Right lobe of liver (tissue), 6 donors: ENCODE data around the gene SLN. TPM values are rescaled to one million over a fixed set of nuclear protein-coding genes. Genes with fewer than 3 reads are reported as not detected.

Source experiments
- ATAC-seq, 4 donors: fragments of 200-7000 bp; cut with Tn5 transposase; one replicate each; pipeline ENCODE4 v1.9.1; 2020; ENCODE audit warnings: mild to moderate bottlenecking in 4 of 4, moderate library complexity in 4 of 4
- DNase-seq, 3 donors: peaks; one replicate each; pipeline ENCODE4 v3.0.0-alpha.2; 2020
- H3K27ac ChIP-seq, 3 donors: fragments of 200-600 bp; one replicate each; pipeline ENCODE4 v1.8.0; 2022
- H3K27me3 ChIP-seq, 2 donors: fragments of 200-600 bp; one replicate each; pipeline ENCODE4 v1.8.0; 2022
- H3K36me3 ChIP-seq, 4 donors: fragments of 200-600 bp; sonication (generic) in 1 of 4; one replicate each; pipeline versions ENCODE4 v1.5.1 to v1.8.0; 2017 to 2022; ENCODE audit warnings: control low read depth in 1 of 4
- H3K4me1 ChIP-seq, 4 donors: fragments of 200-600 bp; sonication (generic) in 1 of 4; one replicate each; pipeline versions ENCODE4 v1.5.1 to v1.8.0; 2017 to 2022; ENCODE audit warnings: control low read depth in 1 of 4
- H3K4me3 ChIP-seq, 3 donors: fragments of 200-600 bp; one replicate each; pipeline ENCODE4 v1.8.0; 2022
- H3K9me3 ChIP-seq, 4 donors: fragments of 200-600 bp; sonication (generic) in 1 of 4; one replicate each; pipeline versions ENCODE4 v1.5.1 to v1.8.0; 2017 to 2022; ENCODE audit warnings: control low read depth in 1 of 4
- CTCF ChIP-seq, 4 donors: fragments of 200-600 bp in 3 of 4; fragments of 450-650 bp in 1 of 4; IDR thresholded peaks; one replicate each; pipeline versions ENCODE4 v1.5.1 to v1.8.0; 2016 to 2022; ENCODE audit warnings: antibody characterized with exemption in 4 of 4, mild to moderate bottlenecking in 2 of 4
- POLR2A ChIP-seq: fragments of 450-650 bp; IDR thresholded peaks from one replicate; pipeline ENCODE4 v1.6.1; 2017; ENCODE audit warnings: antibody characterized with exemption, mild to moderate bottlenecking
- WGBS: methylation state at CpG from one replicate; pipeline ENCODE4 v1.1.6; 2018; ENCODE audit warnings: low coverage, low lambda C conversion rate; ENCODE audit not compliant: insufficient coverage; ENCODE audit errors: missing lambda C conversion rate; 5-methylcytosine and 5-hydroxymethylcytosine counted together
- intact Hi-C, 2 donors: fragments of 100-400 bp; cut with DNase I; formaldehyde crosslinking; loops; one replicate each; pipeline versions ENCODE4 v1.11.2 to v1.14.1; 2022
- total RNA-seq, 6 experiments: library from RNA; depleted of rRNA in 2 of 6; stranded (reverse); fragments of >200 nt in 2 of 6; fragmentation: NEBNext Ultra II Directional in 3 of 6; extraction: Animal tissue kit (Norgen Biotek cat#: 25700) in 3 of 6; gene quantifications; one replicate each; pipeline versions ENCODE4 v1.1.0 to v1.2.4, GENCODE V29; 2016 to 2023
- donor health status: DM: no; HTN: yes; CAD: no.
- donor health status: DM: no; HTN: no; CAD: no.
- donor health status: DM: no; HTN: no; CAD: no.
- donor health status: DM: no; HTN: yes; CAD: no.
- donor health status: DM: no; HTN: yes; CAD: no.

Gene SLN
- total RNA-seq, 6 experiments from 2014 or later = 0.55 to 5.3 (median 0.66) TPM; not detected in 2

GRCh38 chr11:107710301-107710700 is 1.6 kb downstream of the SLN start:
- TF ChIP-seq POLR2A (no peak), CTCF (IDR thresholded peaks at IDR 0.05) (no peak)
- ATAC-seq = no peak
- whole genome bisulfite sequencing = 90% methylated on average over 1 of the region's 1 CpG

GRCh38 chr11:107708792-107709191 is 3.1 kb downstream of the SLN start:
- no peak overlapping the region for H3K4me3 ChIP-seq
- no peak for DNase-seq
- H3K27ac ChIP-seq = no peak overlapping the region
- H3K9me3 ChIP-seq = no peaks in the 10 kb centered on the region
- no peak for ATAC-seq
- WGBS = 44% methylated on average over 3 of the region's 3 CpGs
- intact Hi-C loops = no loop called here
- TF ChIP-seq POLR2A (no peak), CTCF (IDR thresholded peaks at IDR 0.05) (no peak)
- H3K36me3 ChIP-seq = no peaks in the 10 kb centered on the region
- no peaks in the 10 kb centered on the region for H3K27me3 ChIP-seq
- no peaks in the 10 kb centered on the region for H3K4me1 ChIP-seq

More at GRCh38 chr11:107710301-107710700, 1.6 kb downstream of the SLN start:
- Histone ChIP-seq H3K36me3 (no peaks in the 10 kb centered on the region), H3K4me3 (no peak overlapping the region), H3K9me3 (no peaks in the 10 kb centered on the region), H3K27ac (no peak overlapping the region), H3K27me3 (no peaks in the 10 kb centered on the region), H3K4me1 (no peaks in the 10 kb centered on the region)
- no peak for DNase-seq
- intact Hi-C loops = no loop called here

- no peaks in the 10 kb centered on the region for H3K4me1 ChIP-seq
- ATAC-seq (no peak), DNase-seq (no peak)
- no peaks in the 10 kb centered on the region for H3K36me3 ChIP-seq
- H3K4me3 ChIP-seq = no peak overlapping the region
- no peaks in the 10 kb centered on the region for H3K27me3 ChIP-seq
- whole genome bisulfite sequencing = 22% methylated on average over 4 of the region's 4 CpGs
- no peaks in the 10 kb centered on the region for H3K9me3 ChIP-seq
- intact Hi-C loops = no loop called here
- TF ChIP-seq CTCF (IDR thresholded peaks at IDR 0.05) = no peak
- TF ChIP-seq POLR2A = no peak
- H3K27ac ChIP-seq = no peak overlapping the region
Measured at GRCh38 chr11:107707807-107708206, 4.0 kb downstream of the SLN start.

GRCh38 chr11:107707215-107707671 is 4.6 kb downstream of the SLN start:
- intact Hi-C loops = no loop called here
- no peak for TF ChIP-seq POLR2A
- TF ChIP-seq CTCF (IDR thresholded peaks at IDR 0.05) = no peak

GRCh38 chr11:107706531-107706930 is 5.3 kb downstream of the SLN start:
- Histone ChIP-seq H3K27me3 (no peaks in the 10 kb centered on the region), H3K27ac (no peak overlapping the region), H3K4me3 (no peak overlapping the region), H3K9me3 (no peaks in the 10 kb centered on the region), H3K4me1 (no peaks in the 10 kb centered on the region), H3K36me3 (no peaks in the 10 kb centered on the region)
- intact Hi-C loops = no loop called here
- no peak for DNase-seq
- no peak for TF ChIP-seq POLR2A
- 29% methylated on average over 2 of the region's 2 CpGs for WGBS
- ATAC-seq = no peak

More at GRCh38 chr11:107707215-107707671, 4.6 kb downstream of the SLN start:
- no peaks in the 10 kb centered on the region for H3K27me3 ChIP-seq
- no peaks in the 10 kb centered on the region for H3K4me1 ChIP-seq
- ATAC-seq (no peak), DNase-seq (no peak)
- no peaks in the 10 kb centered on the region for H3K36me3 ChIP-seq
- no peak overlapping the region for H3K4me3 ChIP-seq
- WGBS = 70% methylated on average over 3 of the region's 3 CpGs
- H3K9me3 ChIP-seq = no peaks in the 10 kb centered on the region
- H3K27ac ChIP-seq = no peak overlapping the region
